DLD1 (cell line): ENCODE results near the gene PRAC2.

Source experiments
- in situ Hi-C: cut with HindIII; loops from 2 replicates; pipeline ENCODE4 v1.10.0; 2017; ENCODE audit warnings: low sequenced_read_pairs

The PRAC2 gene

GRCh38 chr17:48733632-48734328 lies 10.8 kb downstream of the PRAC2 start:
- in situ Hi-C loops, result no loop called here

DNA sequence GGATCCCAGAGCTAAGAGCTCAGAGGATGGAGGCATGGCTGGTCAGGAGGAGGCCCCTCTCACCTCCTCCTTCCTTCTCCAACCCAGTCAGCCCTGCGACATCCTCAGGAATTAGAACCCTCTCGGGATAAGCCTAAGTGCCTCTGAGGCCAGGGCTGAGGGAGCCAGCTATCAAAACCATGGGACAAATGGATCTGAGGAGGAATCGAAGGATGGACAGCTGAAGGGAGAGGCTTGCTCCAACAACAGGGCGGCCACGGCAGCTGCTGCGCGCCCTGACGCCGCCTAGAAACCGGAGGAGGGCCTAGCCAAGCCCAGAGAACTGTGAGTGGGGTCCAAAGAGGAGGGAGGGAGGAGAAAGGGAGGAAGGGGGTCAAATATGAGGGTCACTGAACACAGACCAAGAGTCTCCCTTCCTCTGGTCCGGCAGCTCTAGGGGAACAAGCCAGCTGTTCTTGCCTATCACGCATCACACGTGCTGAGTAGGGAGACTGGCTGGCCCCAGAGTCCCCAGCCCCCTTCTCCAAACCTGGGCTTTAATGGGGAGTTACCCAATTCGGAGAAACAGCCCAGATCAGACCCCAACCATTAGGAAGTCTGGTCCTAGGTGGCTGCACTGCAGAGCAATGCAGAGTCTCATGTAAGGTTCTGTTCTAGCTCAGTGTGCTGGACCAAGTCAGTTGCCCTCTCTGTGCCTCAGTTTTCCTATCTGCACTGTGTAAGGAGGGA lies 11.5 kb downstream of the PRAC2 start:
- in situ Hi-C loops, result no loop called here

- in situ Hi-C loops, result no loop called here
Observed at GRCh38 chr17:48735062-48735351, 12.0 kb downstream of the PRAC2 start.

DNA sequence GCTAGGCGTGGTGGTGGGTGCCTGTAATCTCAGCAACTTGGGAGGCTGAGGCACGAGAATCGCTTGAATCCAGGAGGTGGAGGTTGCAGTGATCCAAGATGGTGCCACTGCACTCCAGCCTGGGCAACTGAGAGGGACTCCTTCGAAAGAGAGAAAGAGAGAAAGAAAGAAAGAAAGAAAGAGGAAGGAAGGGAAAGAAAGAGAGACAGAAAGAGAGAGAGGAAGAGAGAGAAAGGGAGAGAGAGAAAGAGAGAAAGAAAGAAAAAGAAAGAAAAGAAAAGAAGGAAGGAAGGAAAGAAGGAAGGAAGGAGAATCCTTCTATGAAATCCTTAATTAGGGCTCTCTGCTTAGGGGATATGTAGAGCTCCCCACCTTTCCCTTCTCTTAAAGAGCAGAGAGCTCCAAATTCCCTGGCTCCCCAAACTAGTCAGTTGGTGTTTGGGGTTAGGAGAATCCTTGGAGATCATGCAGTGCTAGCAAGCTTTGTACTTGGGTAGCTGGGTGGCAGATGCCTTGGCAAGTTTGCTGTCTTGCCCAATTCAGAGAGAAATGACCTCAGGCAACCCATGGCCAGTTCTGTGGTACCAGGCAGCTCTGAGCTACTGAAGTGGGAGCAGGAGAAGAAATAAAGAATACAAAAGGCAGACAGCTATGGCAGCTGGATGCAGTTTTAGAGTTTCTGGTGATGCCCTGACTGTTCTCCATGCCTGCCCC lies 14.5 kb downstream of the PRAC2 start:
- in situ Hi-C loops, result no loop called here

GRCh38 chr17:48738424-48738802 lies 15.4 kb downstream of the PRAC2 start:
- in situ Hi-C loops, result no loop called here

DNA sequence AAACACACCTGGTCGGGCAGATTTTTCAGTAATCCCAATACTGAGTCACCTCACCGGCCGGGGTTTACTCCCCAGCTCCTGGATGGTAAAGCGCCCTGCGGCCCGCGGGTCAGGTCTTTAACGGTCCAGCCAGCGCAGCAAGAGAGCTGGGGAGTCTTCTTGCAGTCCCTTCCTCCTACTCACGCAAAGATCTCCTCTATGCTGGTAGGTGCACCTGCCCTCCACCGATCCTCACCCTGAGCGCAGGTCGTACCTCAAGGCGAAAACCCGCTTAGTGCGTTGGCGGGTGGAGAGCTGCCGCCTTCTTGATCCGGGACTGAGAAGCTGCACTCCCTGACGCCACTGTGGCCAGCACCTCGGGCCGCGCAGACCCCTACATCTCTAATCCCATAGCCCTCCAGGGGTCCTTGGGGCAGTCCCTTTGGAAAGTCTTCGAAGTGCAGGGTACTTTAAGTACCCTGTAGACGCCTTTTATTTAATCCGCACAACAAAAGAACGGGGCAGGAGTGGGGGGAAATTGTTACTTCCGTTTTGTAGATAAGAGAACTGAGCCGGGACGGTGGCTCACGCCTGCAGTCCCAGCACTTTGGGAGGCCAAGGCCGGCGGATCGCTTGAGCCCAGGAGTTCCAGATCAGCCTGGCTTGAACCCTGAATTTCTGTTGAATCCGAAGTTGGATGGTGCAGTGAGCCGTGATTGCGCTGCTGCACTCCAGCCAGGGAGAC lies 16.0 kb downstream of the PRAC2 start:
- in situ Hi-C loops, result no loop called here

GRCh38 chr17:48740537-48740936 lies 17.6 kb downstream of the PRAC2 start:
- in situ Hi-C loops, result no loop called here

DNA sequence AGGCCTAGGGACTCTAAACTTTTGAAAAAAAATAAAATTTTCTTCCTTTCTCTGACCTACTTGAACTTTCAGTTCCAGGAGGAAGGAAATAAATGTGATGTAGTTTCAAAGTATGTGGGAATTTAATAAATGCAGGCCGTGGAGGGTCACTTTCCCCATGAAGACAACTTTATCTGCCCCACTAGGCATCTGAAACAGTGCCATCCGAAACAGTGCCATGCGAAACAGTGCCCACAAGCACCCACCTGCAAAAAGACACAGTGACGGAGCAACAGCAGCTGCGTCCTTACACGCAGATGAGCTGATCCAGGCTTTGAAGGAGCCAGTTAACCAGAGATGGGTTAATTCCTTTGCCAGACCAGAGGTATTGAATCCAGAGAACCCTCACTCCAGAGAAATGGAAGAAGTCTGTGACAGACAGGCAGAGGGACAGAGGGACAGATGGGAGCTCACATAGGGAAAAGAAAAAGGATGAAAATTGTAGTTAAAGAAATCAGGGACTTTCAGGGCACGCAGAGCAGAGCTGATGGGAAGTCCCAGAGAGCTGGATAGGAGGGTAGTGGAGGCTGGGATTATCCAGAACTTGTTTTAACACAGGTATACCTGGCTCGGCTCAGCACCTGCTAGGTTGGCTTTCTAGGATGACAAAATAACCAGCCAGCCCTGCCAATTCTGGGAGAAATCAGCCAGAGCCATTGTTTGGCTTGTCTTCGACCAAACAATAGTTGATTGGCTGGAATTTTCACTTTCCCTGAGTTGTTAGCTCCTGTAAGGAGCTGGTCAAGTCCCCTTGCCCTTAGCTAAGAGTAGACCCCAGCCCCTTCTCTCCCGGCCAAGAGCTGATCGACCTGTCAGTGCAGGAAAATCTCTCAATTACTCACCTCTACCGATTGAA lies 22.6 kb downstream of the PRAC2 start:
- in situ Hi-C loops, result no loop called here

DNA sequence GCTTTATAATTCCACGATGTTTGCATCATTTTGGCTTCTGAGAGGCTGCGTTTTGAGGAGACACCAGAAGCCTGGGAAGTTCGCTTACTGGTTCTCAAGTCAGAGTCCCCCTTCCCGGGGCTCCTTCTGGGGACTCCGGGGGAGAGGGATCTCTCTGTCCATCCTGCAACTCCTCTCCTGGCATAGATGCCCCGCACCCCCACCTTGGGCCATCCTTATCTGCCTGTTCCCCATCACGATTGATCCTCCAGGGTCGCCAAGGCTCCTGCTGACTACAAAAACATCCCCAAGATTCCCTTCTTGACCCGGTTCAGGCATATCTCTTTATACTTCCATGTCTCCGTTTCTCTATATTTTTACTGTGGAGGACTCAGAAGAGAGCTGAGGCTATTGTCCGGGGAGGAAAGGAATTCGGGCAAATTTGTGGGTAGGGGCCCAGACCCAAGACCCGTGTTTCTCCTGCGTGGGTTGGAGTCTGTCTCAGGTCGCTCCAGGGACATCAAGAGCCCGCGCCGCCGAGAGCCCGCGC lies 24.0 kb downstream of the PRAC2 start:
- in situ Hi-C loops, result no loop called here

DNA sequence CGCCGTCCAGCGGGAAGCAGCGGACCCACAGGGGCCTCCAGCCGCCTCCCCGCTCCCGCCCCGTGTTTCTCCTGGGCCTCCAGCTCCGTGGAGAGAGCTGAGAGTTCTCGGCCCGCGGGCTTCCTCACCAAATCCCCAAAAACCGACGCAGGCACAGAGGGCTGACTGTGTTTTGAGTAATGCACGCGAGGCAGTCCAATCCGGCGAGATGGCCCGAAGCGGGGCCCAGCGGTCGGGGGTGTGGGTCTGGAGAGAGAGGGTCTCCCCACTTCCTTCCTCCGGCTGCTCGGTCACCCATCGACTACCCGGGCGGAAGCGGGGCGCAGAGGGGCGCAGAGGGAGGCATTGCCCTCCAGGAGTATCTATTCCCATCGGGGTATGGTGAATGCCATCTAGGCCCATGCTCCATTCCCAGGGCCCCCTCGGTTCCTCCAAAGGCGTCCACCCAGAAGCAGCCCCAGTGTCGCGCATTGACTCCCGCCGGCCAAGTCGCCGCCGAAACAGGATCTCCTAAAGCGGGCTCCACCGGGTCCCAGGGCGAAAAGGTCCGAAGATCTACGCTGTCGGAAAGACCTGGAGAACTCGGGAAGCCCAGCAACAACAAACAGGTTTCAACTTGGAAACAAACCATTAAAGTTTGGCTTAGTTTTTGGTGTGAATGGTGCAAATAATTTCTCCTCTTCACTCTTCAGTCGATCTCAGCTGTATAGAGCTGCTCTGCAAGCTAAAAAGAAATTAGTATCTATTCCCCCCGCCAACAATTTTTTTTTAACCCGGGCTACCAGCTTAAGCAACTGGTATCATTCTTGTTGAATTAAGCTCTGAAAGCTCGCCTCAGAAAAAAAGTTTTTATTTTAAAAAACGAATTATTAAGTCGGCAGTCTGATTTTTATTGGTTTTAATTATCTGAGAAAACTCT lies 24.7 kb downstream of the PRAC2 start:
- in situ Hi-C loops, result no loop called here

- in situ Hi-C loops, result no loop called here
Observed at GRCh38 chr17:48748718-48749566, 26.0 kb downstream of the PRAC2 start.

GRCh38 chr17:48749621-48750553 lies 26.9 kb downstream of the PRAC2 start:
- in situ Hi-C loops, result loop anchor here (5.0 kb wide), 1 partner anchor 52 kb away; no protein-coding TSS in a partner anchor

- in situ Hi-C loops, result loop anchor here (5.0 kb wide), 1 partner anchor 51 kb away; no protein-coding TSS in a partner anchor
Observed at GRCh38 chr17:48751172-48751571, 28.2 kb downstream of the PRAC2 start.

DNA sequence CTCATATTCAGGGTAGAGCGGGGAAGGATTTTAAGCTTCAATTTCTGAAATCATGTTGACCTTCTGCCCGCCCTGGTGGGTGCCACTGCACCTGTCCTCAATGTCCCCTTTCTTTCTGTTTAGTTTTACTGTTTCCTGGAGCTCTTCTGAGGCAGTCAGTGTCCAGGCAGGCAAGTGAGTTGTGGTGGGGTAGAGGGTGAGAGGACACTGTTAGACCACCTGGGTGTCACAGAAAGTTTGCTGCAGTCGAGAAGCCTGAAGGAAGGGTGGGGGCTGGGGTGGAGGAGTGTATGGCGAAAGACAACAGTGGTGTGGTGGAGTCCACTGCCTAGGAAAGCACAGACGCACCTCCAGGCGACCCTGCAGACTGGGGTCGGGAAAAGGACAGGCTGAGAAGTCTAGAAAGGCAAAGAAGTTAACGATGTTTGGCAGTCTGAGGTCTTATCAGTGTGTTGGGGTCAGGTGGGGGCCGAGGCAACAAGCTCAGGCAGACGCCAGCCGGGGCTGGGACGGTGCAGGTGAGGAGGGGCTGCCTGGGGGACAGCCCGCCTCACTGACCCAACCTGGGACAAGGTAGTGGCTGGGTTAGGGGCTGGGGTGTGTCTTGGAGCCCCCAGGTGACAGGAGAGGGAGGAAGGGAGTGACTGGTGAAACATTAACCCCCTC lies 28.9 kb downstream of the PRAC2 start:
- in situ Hi-C loops, result loop anchor here (5.0 kb wide), 1 partner anchor 50 kb away; no protein-coding TSS in a partner anchor

DNA sequence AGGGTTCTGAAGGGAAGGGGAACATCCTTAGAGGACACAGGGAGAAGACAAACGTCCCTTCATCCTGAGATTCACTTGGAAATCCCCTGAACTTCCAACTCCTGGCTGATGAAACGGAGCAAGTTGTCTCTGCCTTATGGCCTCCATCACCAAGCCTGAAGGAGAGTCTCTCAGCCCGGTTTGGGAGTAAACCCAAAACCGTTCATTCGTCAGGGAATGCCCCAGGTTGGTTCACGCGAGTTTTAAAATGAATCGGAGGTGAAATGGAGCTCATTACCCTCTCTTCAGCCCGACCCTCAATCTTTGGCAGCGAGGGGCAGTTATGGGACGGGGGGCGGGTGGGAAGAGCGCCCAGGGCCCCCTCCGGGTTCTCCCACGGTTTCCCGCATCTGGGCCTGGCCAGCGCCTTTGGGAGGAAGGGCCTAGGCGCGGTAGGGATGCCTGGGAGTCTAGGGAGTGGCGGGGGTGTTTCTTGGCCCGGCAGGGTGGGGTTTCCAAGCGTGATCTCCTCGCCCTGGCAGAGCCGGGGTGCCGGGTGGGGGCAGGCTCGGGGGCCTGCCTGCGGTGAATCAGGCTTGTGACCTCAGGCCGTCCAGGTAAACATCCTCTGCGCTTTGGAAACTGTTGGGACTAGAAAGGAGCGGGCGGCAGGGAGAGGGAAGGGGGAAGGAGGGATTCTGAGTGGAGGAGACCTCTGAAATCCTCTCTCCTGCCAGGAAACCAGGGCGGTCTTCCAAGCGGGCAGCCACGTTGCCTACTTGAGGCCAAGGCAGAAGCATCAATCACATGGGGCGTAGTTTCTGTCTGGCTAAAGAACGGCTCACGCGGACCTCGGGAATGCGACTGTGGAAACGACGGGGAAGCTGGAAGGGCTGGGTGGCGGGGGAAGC lies 29.7 kb downstream of the PRAC2 start:
- in situ Hi-C loops, result loop anchor here (5.0 kb wide), 1 partner anchor 50 kb away; no protein-coding TSS in a partner anchor
